KOPT-K1 (cell line): ENCODE data around the gene COQ8A.
"Not testable (repeated sequence)": the region's sequence is repeated elsewhere in the genome, so short reads cannot be mapped to it uniquely, and the experiment has no call there.

Experiments used
- H3K27ac ChIP-seq: fragments of 200-600 bp; sonication (generic); 2 replicates; pipeline ENCODE4 v1.5.1; 2016; ENCODE audit warnings: antibody characterized with exemption, mild to moderate bottlenecking, low read depth, low read length; ENCODE audit not compliant: poor library complexity, severe bottlenecking
- H3K36me3 ChIP-seq: fragments of 200-600 bp; sonication (generic); 2 replicates; pipeline ENCODE4 v1.5.1; 2017; ENCODE audit warnings: antibody characterized with exemption, mild to moderate bottlenecking, low read length, moderate library complexity; ENCODE audit not compliant: insufficient read depth
- H3K9me3 ChIP-seq: fragments of 200-600 bp; sonication (generic); 2 replicates; pipeline ENCODE4 v1.5.1; 2017; ENCODE audit warnings: antibody characterized with exemption, low read length, mild to moderate bottlenecking; ENCODE audit not compliant: insufficient read depth, poor library complexity, severe bottlenecking

Gene COQ8A

DNA sequence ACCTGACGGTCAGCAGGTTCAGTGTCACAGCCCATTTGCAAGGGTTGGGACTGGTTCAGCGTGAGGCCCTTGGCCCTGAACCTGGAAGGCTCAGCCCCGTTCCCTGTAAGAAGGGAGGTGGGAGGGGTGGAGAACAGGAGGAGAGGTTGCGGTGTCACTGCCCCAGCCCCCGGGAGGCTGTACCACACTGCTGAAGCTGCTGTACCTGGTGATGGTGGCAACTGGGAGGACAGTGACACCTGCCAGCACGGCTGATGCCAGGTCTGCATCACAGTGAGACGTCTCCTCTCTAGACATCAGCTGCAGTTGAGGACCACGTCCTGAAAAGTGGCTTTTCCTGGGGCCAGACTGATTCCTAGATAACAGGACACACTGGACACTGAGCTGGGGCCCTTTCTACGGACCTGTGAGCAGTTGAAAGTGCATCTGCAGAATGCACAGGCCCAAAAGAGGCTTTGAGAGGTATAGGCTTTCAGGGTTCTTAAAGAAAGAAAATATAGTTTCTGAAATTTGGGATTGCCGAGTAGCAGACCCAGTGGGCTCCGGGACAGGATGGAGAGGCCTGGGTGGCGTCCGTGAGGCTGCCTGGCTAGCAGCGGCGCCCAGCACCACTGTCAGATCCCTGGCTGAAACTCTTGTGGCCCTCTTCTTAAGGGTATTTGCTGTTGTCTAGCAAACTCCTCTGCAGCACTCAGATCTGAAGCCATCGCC, 47.7 kb downstream of the COQ8A start:
- H3K9me3 ChIP-seq: no peaks in the 10 kb centered on the region
- no peak overlapping the region for H3K27ac ChIP-seq
- no peaks in the 10 kb centered on the region for H3K36me3 ChIP-seq

DNA sequence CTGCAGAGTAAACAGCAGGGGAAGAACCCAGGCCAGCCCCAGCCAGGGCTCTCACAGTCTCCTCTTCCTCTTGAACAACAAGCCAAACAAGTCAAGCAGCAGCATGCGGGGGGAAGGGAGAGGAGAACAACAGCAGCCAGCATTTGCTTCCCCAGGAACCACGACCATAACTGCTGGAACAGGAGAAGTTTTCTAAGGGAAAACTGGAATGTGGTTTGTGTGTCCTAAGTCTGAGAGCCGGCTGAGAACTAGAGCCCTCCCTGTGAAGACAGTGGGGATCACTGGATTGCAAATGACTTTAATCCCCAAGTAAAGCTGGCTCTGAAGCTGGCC, 48.2 kb downstream of the COQ8A start:
- Histone ChIP-seq H3K27ac (no peak overlapping the region), H3K9me3 (no peaks in the 10 kb centered on the region), H3K36me3 (no peaks in the 10 kb centered on the region)

DNA sequence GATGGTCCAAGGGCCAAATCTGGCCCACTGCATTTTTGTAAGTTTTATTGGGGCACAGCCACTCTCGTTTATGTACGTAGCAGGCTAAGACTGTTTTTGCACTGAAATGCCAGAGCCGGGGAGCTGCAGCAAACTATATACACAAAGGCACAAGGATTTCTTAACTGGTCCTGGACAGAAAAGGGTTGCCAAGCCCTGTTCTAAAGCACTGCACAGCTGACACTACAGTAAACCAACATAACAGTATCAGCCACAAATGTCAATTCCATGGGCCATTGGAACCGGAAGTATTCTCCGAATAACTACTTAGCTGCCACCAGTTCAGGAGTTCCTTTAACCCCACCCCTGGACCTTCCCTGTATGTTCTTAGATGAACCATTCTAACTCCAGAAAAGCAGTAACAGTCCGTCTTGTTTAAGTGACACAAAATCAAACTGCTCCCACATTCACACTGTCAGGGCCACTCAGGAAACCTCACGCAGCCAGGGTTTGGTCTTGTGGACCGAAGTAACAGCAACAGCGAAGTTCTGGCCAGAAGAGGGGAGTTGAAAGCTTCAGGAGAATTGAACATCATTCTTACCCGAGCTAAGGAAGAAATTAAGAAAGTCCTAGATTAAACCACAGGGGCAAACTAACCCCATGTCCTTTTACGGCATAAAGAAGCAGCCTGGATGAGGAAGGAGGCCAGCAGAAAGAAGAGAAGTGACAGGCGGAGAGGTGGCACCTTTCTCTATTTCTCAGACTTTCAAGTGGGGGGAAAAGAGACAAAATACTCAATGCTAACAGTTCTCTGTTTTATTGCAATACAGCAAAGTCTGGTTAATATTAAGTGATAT, 49.2 kb downstream of the COQ8A start:
- Histone ChIP-seq H3K36me3 (no peaks in the 10 kb centered on the region), H3K9me3 (no peaks in the 10 kb centered on the region), H3K27ac (no peak overlapping the region)

DNA sequence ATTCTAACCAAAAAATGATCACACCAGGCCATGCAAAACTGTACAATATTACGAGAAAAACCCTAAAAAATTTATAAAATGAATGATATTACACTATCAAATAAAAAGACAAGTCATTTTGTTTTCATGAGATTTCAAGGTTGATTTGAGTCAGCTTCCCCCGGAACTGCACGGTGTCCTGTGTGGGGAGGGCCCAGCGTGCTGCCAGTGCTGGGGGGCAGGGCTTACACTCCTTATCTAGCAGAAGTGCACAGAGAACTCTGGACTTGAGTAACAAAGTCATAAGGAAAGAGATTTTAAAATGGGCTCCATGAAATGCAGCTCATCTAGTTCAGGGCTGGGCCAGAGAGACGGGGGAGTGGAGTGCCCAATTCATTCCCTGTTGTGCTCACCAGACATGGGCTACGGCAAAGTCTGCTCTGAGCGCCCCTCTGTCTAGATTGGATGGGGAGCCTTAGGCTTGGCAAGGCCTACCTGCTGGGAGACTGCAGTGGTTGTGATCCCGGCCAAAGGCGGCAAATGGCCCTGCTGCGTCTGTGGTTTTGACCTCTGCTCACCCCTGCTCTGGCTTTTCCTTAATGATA, 50.1 kb downstream of the COQ8A start:
- Histone ChIP-seq H3K9me3 (no peaks in the 10 kb centered on the region), H3K36me3 (no peaks in the 10 kb centered on the region), H3K27ac (no peak overlapping the region)

DNA sequence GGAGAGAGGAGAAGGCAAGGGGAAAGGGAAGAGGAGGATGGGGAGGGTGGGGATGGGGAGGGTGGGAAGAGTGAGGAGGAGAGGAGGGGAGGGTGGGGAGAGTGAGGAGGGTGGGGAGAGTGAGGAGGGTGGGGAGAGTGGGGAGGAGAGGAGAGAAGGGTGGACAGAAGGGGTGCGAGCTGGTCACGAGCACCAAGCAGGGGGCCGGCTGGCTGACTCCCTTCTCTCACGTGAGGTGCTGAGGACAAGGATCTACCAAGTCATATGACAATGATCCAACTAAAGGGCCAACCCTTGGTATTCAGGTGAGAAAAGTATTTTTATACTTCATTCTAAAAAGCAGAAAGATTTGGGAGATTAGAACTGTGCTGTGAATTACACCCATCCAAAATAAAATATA, 51.8 kb downstream of the COQ8A start:
- Histone ChIP-seq H3K36me3 (no peaks in the 10 kb centered on the region), H3K27ac (no peak overlapping the region), H3K9me3 (no peaks in the 10 kb centered on the region)

DNA sequence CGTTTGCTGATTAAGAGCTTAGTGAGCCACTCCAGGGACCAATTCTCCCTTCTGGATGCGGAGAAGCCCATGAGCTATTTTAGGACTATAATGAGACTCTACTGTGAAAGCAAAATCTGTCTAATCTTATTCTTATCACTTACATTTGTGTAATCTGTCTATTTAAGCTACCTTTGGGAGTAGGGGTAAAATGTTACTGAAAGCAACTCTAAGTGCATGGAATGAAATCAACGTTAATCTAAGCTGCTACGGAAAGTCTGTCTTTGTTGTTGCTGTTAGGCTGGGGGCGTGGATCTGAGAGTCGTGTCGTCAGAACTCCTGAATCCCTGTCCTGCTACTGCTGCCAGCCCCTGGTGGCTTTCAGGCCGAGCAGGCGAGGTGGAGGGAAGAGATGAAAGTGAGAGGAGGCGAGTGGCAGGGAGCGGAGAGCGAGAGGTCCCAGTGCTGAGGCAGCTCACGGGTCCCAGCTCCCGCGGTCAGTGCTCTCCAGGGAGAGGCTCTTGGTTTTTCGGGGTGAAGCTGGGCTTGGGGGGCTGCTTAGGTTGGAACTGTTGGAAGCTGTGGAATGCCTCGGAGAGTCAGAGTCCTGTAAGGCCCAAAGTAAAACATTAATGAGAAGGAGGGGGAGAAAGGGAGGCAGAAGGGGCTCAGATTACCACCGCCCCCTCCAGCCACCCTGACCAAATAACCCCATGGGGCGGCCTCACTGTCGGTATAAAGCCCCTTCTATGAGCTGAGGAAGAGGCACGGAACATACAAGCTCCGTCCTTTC, 53.9 kb downstream of the COQ8A start:
- Histone ChIP-seq H3K9me3 (no peaks in the 10 kb centered on the region), H3K27ac (no peak overlapping the region), H3K36me3 (no peaks in the 10 kb centered on the region)

DNA sequence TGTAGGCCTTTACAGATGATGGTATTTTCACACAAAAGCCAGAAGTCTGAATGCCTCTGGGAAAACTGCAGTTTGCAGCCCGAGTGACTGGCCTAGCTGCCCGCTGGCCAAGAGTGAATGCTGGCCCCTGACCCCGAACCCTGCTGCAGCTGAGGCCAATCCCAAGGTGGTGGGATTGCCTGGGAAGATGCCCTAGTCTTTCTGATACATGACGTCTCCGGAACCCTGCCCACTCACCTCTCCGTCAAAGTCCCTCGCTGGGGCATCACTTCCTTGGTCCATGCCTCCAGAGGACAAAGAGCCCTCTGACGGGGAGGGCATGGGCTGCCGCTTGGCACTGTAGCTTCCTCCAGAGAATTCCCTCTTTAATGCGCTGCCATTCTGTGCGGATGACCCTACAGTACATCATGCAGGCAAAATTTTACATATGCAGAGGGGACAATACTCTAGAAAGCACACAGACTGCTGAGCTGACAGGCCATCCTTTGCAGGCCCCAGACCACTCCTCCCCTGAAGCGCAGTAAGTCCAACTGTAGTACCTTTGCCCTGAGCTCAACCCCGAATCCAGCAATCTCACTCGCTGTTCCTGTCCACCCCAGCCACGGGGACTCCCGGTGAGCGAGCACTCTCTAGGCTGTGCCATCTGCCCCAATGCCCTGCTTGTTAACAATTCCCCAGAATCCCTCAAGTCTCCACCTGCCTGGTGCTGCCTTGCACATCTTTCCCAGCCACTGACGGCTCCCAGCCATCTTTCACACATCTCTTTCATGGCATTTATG, 54.7 kb downstream of the COQ8A start:
- Histone ChIP-seq H3K9me3 (no peaks in the 10 kb centered on the region), H3K27ac (no peak overlapping the region), H3K36me3 (no peaks in the 10 kb centered on the region)

DNA sequence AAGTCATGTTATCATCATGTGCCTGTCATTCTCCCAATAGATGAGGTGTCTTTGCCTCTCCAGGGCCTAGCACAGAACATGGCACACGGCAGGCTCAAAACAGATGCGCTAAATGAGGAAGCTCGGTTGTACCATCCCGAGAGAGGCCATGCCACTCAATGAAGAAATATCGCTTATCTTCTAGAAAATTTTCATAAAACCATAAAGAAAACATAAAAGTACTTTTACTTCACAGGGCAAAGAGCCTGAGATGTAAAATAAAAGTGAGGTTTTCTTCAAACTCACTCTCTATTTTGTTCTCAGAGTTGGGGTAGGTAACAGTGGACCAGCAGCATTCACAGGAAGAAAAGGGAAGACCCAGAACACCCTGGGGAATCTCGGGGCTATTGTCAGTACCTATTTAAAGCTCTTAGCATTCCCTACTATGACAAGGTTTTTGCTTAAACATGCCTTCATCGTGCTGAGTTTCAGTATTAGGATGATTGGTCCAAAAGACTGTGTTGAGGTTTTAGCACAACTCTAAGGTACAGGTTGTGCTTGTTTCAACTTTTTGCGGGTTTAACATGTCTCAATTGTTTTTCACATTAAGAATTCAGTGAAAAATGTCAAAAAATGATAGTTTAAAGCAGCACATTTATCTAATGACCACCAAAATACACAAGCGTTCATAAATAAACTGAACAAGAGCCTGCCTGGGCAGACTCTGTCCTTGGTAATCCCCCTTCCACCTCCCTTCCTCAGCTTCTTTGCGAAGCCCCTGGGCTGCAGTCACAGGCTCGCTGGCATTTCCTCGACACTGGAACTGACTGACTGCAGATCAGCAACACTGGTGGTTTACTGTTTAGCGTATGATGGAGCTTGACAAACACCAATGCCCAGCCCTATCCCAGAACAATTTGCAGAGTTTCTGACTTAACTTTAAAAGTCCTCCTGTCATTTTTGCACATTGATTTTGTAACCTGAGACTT, 55.6 kb downstream of the COQ8A start:
- no peaks in the 10 kb centered on the region for H3K36me3 ChIP-seq
- no peaks in the 10 kb centered on the region for H3K9me3 ChIP-seq
- no peak overlapping the region for H3K27ac ChIP-seq

DNA sequence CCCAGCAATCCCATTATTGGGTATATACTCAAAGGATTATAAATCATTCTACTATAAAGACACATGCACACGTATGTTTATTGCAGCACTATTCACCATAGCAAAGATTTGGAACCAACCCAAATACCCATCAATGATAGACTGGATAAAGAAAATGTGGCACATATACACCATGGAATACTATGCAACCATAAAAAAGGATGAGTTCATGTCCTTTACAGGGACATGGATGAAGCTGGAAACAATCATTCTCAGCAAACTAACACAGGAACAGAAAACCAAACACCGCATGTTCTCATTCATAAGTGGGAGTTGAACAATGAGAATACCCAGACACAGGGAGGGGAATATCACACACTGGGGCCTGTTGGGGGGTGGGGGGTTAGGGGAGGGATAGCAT, 59.5 kb downstream of the COQ8A start:
- H3K27ac ChIP-seq, H3K36me3 ChIP-seq, H3K9me3 ChIP-seq: not testable (repeated sequence)

DNA sequence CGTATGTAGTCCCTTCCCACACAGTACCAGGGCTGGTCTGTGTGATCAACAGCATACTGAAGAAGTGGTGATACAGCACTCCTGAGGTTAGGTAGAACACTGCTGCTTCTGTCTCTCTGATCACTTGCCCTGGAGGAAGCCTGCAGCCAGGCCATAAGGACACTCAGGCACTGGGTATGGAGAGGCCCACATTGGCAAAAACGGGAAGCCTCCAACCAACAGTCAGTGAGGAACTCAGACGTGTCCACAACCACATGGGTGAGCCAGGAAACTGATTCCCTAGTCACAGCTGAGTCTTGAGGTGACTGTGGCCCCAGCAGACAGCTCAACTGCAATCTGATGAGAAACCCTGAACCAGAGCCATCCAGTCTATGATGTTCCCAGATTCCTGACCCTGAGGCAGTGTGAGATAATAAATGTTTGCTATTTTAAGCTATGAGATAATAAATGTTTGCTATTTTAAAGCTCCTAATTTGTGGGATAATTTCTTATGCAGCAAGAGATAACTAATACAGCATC, 62.5 kb downstream of the COQ8A start:
- no peaks in the 10 kb centered on the region for H3K9me3 ChIP-seq

DNA sequence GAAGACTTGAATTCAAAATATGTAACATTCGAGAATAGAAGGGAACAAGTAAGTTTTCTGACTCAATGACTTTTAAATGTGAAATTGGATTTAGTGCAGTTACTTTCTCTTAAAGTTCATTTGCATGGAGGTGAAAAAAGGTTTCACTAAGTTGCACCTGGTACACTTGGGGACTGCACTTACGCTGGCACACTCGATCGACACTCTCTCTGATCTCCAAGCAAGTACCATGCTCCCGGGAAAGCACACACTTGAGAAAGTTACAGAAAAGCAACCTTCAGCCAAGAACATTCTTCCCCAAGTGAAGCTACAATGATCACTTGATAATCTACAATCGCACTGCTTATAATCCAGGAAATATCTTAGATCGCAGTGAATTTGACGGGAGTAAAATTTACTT, 63.1 kb downstream of the COQ8A start:
- no peak overlapping the region for H3K27ac ChIP-seq

More for the DNA sequence above, 62.5 kb downstream of the COQ8A start:
- H3K36me3 ChIP-seq: no peaks in the 10 kb centered on the region
- no peak overlapping the region for H3K27ac ChIP-seq

DNA sequence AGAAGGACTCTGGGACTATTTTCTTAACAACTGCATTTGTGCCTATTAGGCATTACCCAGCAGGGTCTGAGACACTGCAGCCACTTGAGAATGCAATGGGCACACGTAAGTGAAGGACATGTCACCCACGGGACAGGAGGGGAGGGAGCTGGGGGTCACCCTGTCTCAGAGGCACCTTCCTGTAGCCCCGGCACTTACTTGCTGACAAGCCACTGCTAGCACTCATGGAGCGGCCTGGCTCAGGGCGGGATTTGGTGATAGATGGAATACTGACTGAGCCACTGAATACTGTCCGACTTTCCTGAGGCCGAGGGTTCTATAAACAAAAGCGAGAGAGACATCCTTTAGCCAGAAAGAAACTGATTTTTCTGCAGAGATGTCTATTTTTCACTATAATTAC, 64.7 kb downstream of the COQ8A start:
- Histone ChIP-seq H3K9me3 (no peaks in the 10 kb centered on the region), H3K27ac (no peak overlapping the region), H3K36me3 (no peaks in the 10 kb centered on the region)

More for the DNA sequence above, 63.1 kb downstream of the COQ8A start:
- H3K36me3 ChIP-seq: no peaks in the 10 kb centered on the region
- H3K9me3 ChIP-seq: no peaks in the 10 kb centered on the region

DNA sequence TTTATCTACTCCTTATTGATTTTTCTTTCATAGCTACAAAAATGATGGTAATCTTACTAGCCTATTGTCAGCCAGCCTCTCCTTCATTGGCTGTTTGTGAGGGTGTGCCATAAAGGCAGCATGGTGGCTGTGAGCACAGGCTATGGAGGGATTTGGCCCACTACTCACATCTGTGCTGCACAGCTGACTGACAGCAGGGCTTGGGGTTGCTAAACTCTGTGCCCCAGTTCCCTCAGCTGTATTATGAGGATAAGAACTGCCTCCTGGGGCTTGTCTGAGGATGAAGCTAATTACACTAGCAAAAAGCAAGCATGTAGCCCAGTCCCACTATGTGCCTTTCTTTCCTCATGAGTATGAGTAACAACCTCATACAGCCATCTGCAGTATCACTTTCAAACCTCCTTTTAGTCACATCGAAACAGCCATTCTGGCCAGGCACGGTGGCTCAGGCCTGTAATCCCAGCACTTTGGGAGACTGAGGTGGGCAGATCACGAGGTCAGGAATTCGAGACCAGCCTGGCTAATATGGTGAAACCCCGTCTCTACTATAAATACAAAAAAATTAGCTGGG, 66.2 kb downstream of the COQ8A start:
- H3K9me3 ChIP-seq: no peaks in the 10 kb centered on the region
- H3K27ac ChIP-seq: no peak overlapping the region
- no peaks in the 10 kb centered on the region for H3K36me3 ChIP-seq
